Parathyroid adenoma (tissue), 2 donors: ENCODE data around the gene MEF2B.

Experiments used
- H2AFZ ChIP-seq: fragments of 300-600 bp; sonication (generic); one replicate; pipeline ENCODE4 v1.7.0; 2017; ENCODE audit warnings: antibody characterized with exemption, mild to moderate bottlenecking
- H3K27ac ChIP-seq: fragments of 300-600 bp; sonication (generic); one replicate; pipeline ENCODE4 v1.7.0; 2017
- H3K27me3 ChIP-seq: fragments of 300-600 bp; sonication (generic); one replicate; pipeline ENCODE4 v1.7.0; 2017; ENCODE audit warnings: low read length; ENCODE audit not compliant: control insufficient read depth, insufficient read depth
- H3K36me3 ChIP-seq: fragments of 300-600 bp; sonication (generic); one replicate; pipeline ENCODE4 v1.7.0; 2017; ENCODE audit warnings: low read length; ENCODE audit not compliant: control insufficient read depth, insufficient read depth
- H3K4me1 ChIP-seq: fragments of 300-600 bp; sonication (generic); one replicate; pipeline ENCODE4 v1.7.0; 2017; ENCODE audit warnings: control low read depth
- H3K4me2 ChIP-seq: fragments of 300-600 bp; sonication (generic); one replicate; pipeline ENCODE4 v1.7.0; 2017; ENCODE audit warnings: low read length
- H3K4me3 ChIP-seq: fragments of 300-600 bp; sonication (generic); one replicate; pipeline ENCODE4 v1.7.0; 2017; ENCODE audit warnings: low read depth, low read length
- H3K79me2 ChIP-seq: fragments of 300-600 bp; sonication (generic); one replicate; pipeline ENCODE4 v1.7.0; 2017; ENCODE audit warnings: control low read depth
- H3K9ac ChIP-seq: fragments of 300-600 bp; sonication (generic); one replicate; pipeline ENCODE4 v1.7.0; 2017; ENCODE audit warnings: mild to moderate bottlenecking
- H3K9me3 ChIP-seq: fragments of 300-600 bp; sonication (generic); one replicate; pipeline ENCODE4 v1.7.0; 2017; ENCODE audit warnings: low read length; ENCODE audit not compliant: control insufficient read depth
- TF ChIP-seq, protein P1 (sequence below): fragments of 300-600 bp; sonication (generic); IDR thresholded peaks from one replicate; pipeline ENCODE4 v1.7.0; 2017; ENCODE audit warnings: antibody characterized with exemption, mild to moderate bottlenecking
- donor health status: primary hyperparathyroidism.

MEF2B gene

DNA sequence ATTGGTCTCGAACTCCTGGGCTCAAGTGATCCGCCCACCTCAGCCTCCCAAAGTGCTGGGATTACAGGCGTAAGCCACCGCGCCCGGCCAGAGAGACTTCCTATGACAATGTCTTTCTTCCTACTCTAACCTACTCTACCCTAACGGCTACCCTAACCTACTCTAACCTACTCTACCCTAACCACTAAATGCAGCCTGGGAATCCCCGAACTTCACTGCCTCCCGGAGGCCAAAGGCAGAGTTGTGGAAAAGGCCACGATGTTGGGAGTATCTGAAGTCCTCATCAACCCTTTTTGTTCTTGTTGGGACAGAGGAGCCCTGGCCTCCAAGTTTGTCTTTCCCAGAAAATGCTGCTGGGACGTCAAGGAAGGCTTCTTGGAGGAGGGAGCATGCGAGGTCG, 34.1 kb upstream of the MEF2B start:
- Histone ChIP-seq H3K4me3 (no peak overlapping the region), H3K27ac (no peak overlapping the region), H3K36me3 (no peaks in the 10 kb centered on the region), H3K4me2 (no peak overlapping the region), H3K27me3 (no peaks in the 10 kb centered on the region), H2AFZ (peak overlapping the region; percentile 46), H3K9me3 (no peaks in the 10 kb centered on the region), H3K79me2 (no peaks in the 10 kb centered on the region), H3K9ac (no peak overlapping the region), H3K4me1 (peaks cover 5% of the 10 kb centered on the region)
- TF ChIP-seq, protein P1, sequence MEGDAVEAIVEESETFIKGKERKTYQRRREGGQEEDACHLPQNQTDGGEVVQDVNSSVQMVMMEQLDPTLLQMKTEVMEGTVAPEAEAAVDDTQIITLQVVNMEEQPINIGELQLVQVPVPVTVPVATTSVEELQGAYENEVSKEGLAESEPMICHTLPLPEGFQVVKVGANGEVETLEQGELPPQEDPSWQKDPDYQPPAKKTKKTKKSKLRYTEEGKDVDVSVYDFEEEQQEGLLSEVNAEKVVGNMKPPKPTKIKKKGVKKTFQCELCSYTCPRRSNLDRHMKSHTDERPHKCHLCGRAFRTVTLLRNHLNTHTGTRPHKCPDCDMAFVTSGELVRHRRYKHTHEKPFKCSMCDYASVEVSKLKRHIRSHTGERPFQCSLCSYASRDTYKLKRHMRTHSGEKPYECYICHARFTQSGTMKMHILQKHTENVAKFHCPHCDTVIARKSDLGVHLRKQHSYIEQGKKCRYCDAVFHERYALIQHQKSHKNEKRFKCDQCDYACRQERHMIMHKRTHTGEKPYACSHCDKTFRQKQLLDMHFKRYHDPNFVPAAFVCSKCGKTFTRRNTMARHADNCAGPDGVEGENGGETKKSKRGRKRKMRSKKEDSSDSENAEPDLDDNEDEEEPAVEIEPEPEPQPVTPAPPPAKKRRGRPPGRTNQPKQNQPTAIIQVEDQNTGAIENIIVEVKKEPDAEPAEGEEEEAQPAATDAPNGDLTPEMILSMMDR = no peak

- TF ChIP-seq, protein P1 = no peak
- peak within 1 kb of the TSS; percentile 85 for H2AFZ ChIP-seq
- no peaks in the 10 kb centered on the region for H3K27me3 ChIP-seq
Observed at GRCh38 chr19:19203012-19203856, 33.2 kb upstream of the MEF2B start, which contains the start of gene NR2C2AP. Gene NR2C2AP, minus strand, starts transcription at chr19:19203414. Its CDS starts 354 bp downstream, at chr19:19203060.

GRCh38 chr19:19202707-19203011, 32.6 kb upstream of the MEF2B start:
- H3K4me1 ChIP-seq = peaks cover 5% of the 10 kb centered on the region
- H3K4me2 ChIP-seq = peak overlapping the region; percentile 90
- H2AFZ ChIP-seq = peak overlapping the region; percentile 85
- peak overlapping the region; percentile 70 for H3K4me3 ChIP-seq
- H3K27ac ChIP-seq = peak overlapping the region; percentile 67
- H3K79me2 ChIP-seq = no peaks in the 10 kb centered on the region
- no peaks in the 10 kb centered on the region for H3K36me3 ChIP-seq
- H3K9me3 ChIP-seq = no peaks in the 10 kb centered on the region
- TF ChIP-seq, protein P1 = no peak
- no peak overlapping the region for H3K9ac ChIP-seq
- no peaks in the 10 kb centered on the region for H3K27me3 ChIP-seq

More at GRCh38 chr19:19203012-19203856, 33.2 kb upstream of the MEF2B start, which contains the start of gene NR2C2AP:
- Histone ChIP-seq H3K9me3 (no peaks in the 10 kb centered on the region), H3K4me1 (peaks cover 5% of the 10 kb centered on the region), H3K4me2 (peak within 1 kb of the TSS; percentile 90), H3K4me3 (peak within 1 kb of the TSS; percentile 70), H3K36me3 (no peaks in the 10 kb centered on the region), H3K79me2 (no peaks in the 10 kb centered on the region), H3K9ac (peak within 1 kb of the TSS; percentile 49), H3K27ac (peak within 1 kb of the TSS; percentile 67)

DNA sequence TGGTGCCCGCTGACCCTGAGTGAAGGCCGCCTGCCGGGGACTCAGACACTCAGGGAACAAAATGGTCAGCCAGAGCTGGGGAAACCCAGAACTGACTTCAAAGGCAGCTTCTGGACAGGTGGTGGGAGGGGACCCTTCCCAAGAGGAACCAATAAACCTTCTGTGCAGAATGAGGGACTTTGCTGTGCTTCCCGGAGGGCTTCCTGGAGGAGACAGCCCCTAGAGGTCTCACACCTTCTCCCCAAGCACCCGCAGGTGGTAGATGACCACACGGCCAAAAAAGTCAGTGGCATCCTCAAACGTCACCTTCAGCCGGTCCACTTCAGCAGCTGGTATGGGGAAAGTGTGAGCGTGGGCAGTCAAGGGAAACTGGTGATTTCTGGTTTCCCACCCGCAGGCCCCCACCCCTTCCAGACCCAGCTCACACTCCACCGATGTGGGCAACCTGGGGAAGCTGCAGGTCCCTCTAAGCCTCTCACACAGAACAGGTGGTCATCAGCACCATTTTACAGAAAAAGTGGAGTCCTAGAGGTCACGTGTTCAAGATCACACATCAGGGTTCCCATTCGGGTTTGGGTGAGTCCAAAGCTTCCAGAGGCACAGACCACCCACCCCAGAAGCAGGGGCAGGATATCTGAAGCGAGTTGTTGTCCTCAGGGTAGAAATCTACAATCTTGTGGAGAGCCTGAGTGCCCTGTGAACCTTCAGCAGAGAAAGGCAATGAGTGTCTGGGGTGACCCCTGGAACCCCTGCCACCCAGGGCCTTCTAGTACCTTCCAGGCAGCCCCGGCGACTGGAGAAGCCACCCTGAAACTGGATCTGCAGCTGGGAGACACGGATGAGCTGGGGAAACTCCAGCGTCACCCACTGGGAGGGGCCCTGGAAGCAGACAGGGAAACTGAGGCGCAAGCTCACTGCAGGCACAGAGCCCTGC, 31.9 kb upstream of the MEF2B start:
- no peaks in the 10 kb centered on the region for H3K27me3 ChIP-seq
- H3K9ac ChIP-seq = no peak overlapping the region
- H3K36me3 ChIP-seq = no peaks in the 10 kb centered on the region
- H3K9me3 ChIP-seq = no peaks in the 10 kb centered on the region
- no peak overlapping the region for H3K4me2 ChIP-seq
- H3K4me3 ChIP-seq = no peak overlapping the region
- H3K27ac ChIP-seq = no peak overlapping the region
- peaks cover 5% of the 10 kb centered on the region for H3K4me1 ChIP-seq
- H3K79me2 ChIP-seq = no peaks in the 10 kb centered on the region
- TF ChIP-seq, protein P1 = no peak
- H2AFZ ChIP-seq = peak overlapping the region; percentile 85
